GM18951 (cell line): ENCODE data around the gene NAA40.

ENCODE experiments used
- POLR2A ChIP-seq: IDR thresholded peaks from 4 replicates; pipeline ENCODE4 v1.6.1; 2011; ENCODE audit warnings: mild to moderate bottlenecking; ENCODE audit not compliant: insufficient read length, insufficient read depth; ENCODE audit errors: extremely low read depth
- in situ Hi-C: fragments of 300-500 bp; cut with MboI; formaldehyde crosslinking; loops from one replicate; pipeline ENCODE4 v1.12.0; 2022; ENCODE audit warnings: low sequenced_read_pairs, mixed read lengths, inconsistent platforms; ENCODE audit not compliant: unreplicated experiment

The NAA40 gene

DNA sequence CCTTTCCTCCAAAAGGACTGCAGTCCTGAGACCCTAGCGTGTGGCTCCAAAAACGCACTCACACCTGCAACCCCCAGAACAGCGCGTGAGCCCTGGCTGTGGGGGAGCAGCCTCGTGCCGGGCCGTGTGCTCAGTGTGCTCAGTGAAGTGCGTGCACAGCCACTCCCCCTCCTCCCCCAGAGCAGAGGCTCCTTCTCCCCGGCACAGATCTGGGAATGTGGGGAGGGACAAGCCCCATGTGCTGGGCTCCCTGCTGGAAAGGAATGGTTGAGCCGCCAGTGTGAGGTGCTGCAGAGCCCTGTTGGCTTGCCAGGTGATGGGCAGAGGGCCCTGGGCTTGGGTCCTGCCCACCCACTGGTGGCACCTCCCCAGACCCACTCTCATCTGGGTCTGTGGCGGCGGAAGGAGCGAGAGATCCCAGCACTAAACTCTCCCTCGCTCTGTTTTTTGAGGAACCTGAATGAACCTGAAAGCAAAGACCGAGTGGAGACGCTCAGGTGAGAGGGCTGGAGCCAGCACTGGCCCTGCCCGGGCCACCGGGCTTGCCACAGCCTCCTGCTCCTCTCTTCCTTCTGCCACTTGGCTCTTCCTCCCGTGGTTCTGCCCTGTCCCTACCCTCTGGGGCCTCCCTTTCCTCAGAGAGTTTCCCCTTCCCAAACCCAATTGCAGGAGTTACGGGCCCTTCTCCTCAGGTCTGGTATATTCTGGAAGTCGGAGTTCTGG lies 30.8 kb upstream of the NAA40 start:
- in situ Hi-C loops, result no loop called here
- TF ChIP-seq POLR2A, result no peak

DNA sequence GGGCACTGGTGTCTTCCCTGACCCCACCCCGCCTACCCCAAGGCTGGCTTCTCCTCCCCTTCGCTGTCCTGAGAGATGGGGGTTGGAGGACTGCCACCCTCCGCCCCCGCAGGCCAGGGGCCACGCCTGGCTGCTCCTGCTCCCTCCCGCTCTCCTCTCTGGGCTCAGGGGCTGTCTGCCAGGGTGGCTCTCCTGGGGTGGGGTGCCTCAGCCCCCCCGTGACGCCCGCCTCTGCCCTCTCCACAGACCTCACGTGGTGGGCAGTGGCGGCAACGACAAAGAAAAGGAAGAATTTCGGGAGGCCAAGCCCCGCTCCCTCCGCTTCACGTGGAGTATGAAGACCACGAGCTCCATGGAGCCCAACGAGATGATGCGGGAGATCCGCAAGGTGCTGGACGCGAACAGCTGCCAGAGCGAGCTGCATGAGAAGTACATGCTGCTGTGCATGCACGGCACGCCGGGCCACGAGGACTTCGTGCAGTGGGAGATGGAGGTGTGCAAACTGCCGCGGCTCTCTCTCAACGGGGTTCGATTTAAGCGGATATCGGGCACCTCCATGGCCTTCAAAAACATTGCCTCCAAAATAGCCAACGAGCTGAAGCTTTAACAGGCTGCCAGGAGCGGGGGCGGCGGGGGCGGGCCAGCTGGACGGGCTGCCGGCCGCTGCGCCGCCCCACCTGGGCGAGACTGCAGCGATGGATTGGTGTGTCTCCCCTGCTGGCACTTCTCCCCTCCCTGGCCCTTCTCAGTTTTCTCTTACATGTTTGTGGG lies 30.0 kb upstream of the NAA40 start:
- in situ Hi-C loops, result no loop called here
- TF ChIP-seq POLR2A, result no peak

DNA sequence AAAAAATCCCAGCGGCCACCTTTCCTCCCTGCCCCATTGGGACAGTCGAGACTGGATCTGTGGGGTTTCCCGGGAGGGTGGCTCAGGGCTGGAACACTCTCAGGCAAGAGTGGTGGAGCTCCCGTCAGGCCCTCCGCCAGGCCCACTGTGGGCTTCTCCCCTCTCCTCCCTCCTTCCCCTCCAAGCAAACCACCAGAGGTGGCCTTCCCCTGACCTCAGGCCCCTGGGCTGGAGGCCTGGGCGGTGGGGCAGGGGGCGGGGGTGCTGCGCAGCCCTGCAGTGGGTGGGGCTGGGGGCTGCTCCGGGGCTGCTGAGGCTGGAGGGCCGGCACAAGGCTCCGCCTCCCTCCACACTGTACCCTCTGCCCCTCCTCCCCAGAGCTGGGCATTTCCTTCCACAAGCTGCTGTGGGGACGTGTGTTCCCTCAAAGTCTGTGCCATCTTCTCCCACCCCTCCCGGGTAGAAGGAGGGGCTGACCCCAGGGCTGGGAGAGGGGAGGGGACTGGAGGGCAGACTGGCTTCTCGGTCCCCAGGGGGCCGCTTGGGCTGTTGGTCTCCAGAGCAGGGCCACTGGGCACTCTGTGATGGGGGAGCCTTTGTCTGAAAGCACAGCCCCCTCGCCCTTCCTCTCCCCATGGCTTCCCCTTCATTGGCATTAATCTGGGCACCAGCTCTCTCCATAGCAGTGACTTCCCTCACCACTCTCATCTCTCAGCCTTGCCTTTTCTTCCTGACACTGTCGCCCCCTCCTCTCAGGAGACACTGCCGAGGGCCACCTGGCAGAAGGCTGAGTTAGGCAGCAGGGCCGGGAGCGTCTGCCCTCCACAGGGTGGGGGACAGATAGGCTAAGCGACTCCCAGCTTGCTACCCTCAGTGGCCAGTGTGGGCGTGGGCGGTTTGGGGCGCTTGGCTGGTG lies 29.0 kb upstream of the NAA40 start:
- in situ Hi-C loops, result no loop called here
- TF ChIP-seq POLR2A, result no peak

DNA sequence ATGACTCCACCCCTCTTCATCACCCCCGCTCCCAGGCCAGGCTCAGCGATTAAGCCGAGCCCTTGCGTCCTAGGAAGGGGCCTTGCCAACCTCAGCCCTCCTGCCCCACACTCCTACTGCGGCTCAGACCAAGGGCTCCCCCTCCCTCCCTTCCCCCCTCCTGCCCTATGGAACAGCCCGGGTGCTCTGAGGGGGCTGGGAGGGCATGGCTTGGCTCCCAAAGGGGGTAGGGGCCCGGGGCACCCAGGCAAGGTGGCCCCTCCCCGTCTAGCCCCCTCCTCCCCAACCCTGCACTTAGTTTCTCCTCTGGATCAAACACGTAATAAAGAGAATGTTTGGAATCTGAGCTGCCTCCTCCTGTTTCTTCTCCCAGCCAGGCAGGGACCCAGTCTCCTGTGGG lies 28.1 kb upstream of the NAA40 start:
- in situ Hi-C loops, result no loop called here
- TF ChIP-seq POLR2A, result no peak

DNA sequence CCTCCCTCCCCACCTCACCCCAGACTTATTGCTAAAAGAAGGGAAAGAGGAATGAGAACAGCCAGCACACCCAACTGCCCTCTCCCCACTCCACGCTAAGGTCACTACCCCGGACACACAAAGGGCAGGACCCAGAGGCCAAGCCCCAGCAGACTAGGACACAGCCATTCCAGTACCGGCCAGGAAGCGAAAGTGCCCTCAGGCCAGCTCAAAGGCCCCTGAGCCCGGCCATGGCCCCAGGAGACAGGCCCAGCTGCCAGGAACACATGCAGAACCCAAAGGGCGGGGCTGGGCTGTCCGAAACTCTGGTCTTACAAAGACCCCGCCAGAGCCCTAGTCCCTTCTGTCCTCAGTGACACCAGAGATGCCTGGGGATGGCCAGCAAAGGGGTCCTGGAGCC lies 27.4 kb upstream of the NAA40 start:
- peak; percentile 10 for TF ChIP-seq POLR2A
- in situ Hi-C loops, result no loop called here

GRCh38 chr11:63911876-63912275 lies 26.9 kb upstream of the NAA40 start:
- TF ChIP-seq POLR2A, result no peak
- in situ Hi-C loops, result no loop called here

DNA sequence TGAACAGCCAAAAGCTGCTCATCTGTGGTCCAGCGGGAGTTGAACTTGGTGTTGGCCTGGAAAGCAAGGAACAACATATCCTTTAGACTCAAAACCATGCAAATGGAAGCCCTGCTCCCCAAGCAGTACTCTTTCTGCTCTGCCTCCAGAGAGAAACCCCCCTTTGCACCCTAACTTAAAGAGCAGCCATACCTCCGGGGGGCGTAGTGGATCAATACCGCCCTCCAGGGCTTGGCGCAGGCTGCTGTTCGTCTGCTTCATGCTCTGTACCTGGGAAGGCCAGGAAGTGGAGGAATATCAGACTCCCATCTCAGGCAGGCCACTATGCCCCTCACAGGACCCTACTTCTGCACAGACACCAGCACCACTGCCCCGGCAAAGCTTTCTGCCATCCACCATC lies 26.1 kb upstream of the NAA40 start:
- TF ChIP-seq POLR2A, result no peak
- in situ Hi-C loops, result no loop called here

DNA sequence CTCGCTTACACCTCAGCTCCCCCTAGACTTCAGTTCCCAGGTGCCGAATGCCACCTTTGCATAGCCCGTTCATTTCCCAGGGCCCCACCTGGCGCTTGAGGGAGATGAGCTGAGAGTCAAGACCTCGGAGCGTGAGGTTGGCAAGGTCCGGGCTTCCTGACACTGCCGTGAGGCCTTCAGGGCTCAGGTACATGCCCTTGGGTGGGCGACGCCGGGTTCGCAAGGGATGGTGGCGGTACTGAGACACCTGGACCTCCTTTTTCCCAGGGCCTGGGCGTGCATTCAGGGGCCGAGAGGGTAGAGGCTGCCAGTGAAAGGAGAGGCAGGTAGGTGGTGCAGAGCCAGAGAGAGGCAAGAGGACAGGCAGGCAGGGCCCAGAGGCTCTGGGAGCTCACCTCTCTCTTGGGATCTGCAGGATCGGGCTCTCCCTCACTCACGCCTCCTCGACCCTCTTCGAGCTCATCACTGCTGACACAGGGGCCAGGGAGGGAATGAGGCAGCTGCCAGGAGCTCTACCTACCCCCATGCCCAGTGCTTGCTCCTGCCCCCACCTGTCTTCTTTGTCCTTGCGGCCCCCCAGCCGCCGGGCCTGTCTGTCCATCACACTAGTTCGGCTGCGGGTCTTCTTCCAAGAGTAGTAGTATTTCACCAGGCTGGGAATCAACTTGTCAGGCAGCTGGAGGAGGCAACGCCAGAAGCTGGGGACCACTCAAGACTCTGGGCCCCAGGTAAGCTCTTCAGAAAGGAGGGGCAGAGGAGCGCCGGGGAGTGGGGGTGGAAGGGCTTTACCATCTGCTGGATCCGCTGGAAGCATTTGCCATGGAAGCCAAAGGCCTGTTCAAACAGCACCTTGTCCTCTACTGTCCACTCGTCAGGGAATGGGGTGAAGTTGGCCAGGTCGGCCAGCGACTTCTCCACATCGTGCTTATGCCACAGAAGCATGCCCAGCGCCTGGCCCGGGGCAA lies 24.7 kb upstream of the NAA40 start:
- in situ Hi-C loops, result no loop called here
- TF ChIP-seq POLR2A, result no peak

DNA sequence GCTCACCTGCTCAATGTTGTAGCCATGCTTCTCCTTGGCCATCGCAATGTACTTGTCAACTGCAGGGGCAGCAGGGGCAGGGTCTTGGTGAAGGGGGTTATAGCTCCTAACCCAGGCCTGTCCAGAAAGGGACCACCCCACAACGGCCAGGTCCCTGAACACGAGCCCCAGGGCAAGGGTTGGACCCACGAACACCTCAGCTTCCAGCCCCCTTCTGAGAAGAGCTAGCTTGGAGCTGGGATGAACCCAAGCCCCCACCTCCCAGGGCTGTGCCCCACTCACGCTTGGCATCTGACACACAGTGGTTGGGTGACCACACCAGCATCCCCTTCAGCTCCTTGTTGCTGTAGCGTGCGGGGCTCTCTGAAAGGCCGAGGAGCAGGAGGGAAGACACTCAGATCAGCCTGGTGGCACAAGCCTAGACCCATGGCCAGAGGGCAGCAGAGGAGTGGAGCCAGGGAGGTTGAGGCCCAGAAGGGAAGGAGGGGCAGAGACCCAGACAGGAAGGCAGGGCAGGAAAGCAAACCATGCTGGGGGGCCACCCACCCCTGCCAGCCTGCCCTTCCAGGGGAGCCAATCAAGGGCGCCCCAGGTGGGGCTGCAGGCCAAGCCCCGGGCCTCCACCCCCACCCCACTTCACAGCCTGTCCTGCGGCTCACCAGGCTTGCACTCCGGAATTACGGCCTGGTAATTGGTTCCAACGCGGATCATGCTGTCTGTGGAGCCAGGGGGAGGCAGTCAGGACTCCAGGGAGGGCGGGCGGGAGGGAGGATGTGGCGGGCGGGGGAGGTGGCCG lies 23.7 kb upstream of the NAA40 start:
- no peak for TF ChIP-seq POLR2A
- in situ Hi-C loops, result no loop called here

- TF ChIP-seq POLR2A, result no peak
- in situ Hi-C loops, result no loop called here
Observed at GRCh38 chr11:63915961-63916836, 22.6 kb upstream of the NAA40 start.
